Measurements from ENCODE around the gene FFAR2.

Gene FFAR2

GRCh38 chr19:35414442-35414841 lies 33.6 kb upstream of the FFAR2 start:
- TF ChIP-seq CTCF (IDR thresholded peaks at IDR 0.05; ENCODE audit: control insufficient read depth, insufficient read depth, low read depth, low read length, missing control alignments), result no peak

GRCh38 chr19:35416331-35416730 lies 31.7 kb upstream of the FFAR2 start:
- no peak overlapping the region for H3K4me3 ChIP-seq (ENCODE audit: control insufficient read depth, low read depth, low read length)
- DNase-seq (ENCODE audit: low read depth), result no peak
- no peak for TF ChIP-seq CTCF (IDR thresholded peaks at IDR 0.05; ENCODE audit: control insufficient read depth, insufficient read depth, low read depth, low read length, missing control alignments)

More at GRCh38 chr19:35414442-35414841, 33.6 kb upstream of the FFAR2 start:
- no peak for DNase-seq (ENCODE audit: low read depth)
- H3K4me3 ChIP-seq (ENCODE audit: control insufficient read depth, low read depth, low read length), result no peak overlapping the region

- TF ChIP-seq CTCF (IDR thresholded peaks at IDR 0.05; ENCODE audit: control insufficient read depth, insufficient read depth, low read depth, low read length, missing control alignments), result no peak
- H3K4me3 ChIP-seq (ENCODE audit: control insufficient read depth, low read depth, low read length), result no peak overlapping the region
- no peak for DNase-seq (ENCODE audit: low read depth)
These were observed 30.8 kb upstream of the FFAR2 start for GRCh38 chr19:35417278-35417677.

GRCh38 chr19:35417713-35418534 lies 30.1 kb upstream of the FFAR2 start:
- H3K4me3 ChIP-seq (ENCODE audit: control insufficient read depth, low read depth, low read length), result no peak overlapping the region
- DNase-seq (ENCODE audit: low read depth), result no peak
- TF ChIP-seq CTCF (IDR thresholded peaks at IDR 0.05; ENCODE audit: control insufficient read depth, insufficient read depth, low read depth, low read length, missing control alignments), result no peak

- no peak for DNase-seq (ENCODE audit: low read depth)
- TF ChIP-seq CTCF (IDR thresholded peaks at IDR 0.05; ENCODE audit: control insufficient read depth, insufficient read depth, low read depth, low read length, missing control alignments), result no peak
- no peak overlapping the region for H3K4me3 ChIP-seq (ENCODE audit: control insufficient read depth, low read depth, low read length)
These were observed 29.0 kb upstream of the FFAR2 start for GRCh38 chr19:35419046-35419445.

GRCh38 chr19:35419805-35420204 lies 28.3 kb upstream of the FFAR2 start:
- no peak overlapping the region for H3K4me3 ChIP-seq (ENCODE audit: control insufficient read depth, low read depth, low read length)
- no peak for TF ChIP-seq CTCF (IDR thresholded peaks at IDR 0.05; ENCODE audit: control insufficient read depth, insufficient read depth, low read depth, low read length, missing control alignments)
- no peak for DNase-seq (ENCODE audit: low read depth)

Measured in AG09309 (cell line).